ENCODE data around the gene HAUS7.

GRCh38 chrX:153410888-153411254 lies 59.5 kb downstream of the HAUS7 start:
- TF ChIP-seq HDAC2 (IDR thresholded peaks at IDR 0.05; ENCODE audit: borderline replicate concordance in 1 of 2, low read depth in 2 of 2, low read length in 2 of 2) (no peak), EZH2 (IDR thresholded peaks at IDR 0.05; ENCODE audit: low read depth, low read length, severe bottlenecking) (no peak), CTCF (IDR thresholded peaks at IDR 0.05; ENCODE audit: control extremely low read depth in 1 of 3, insufficient read depth in 1 of 3, low read depth in 1 of 3, low read length in 3 of 3) (no peak), BCL11A (IDR thresholded peaks at IDR 0.05; ENCODE audit: low read depth in 2 of 2, low read length in 2 of 2) (no peak), POLR2A (IDR thresholded peaks at IDR 0.05; ENCODE audit: control extremely low read depth in 1 of 2, low read depth in 2 of 2, low read length in 2 of 2) (no peak), CHD1 (IDR thresholded peaks at IDR 0.05; ENCODE audit: low read depth, low read length) (no peak), EP300 (IDR thresholded peaks at IDR 0.05; ENCODE audit: borderline replicate concordance in 1 of 2, low read depth in 2 of 2, low read length in 2 of 2) (no peak), CHD2 (IDR thresholded peaks at IDR 0.05; ENCODE audit: low read length) (no peak), SRF (IDR thresholded peaks at IDR 0.05; ENCODE audit: low read depth, low read length) (no peak), MAX (IDR thresholded peaks at IDR 0.05) (no peak; the same call in 1 of the 2 replicates), POLR2AphosphoS5 (IDR thresholded peaks at IDR 0.05; ENCODE audit: low read depth, low read length) (no peak), RAD21 (IDR thresholded peaks at IDR 0.05 in 1 of 2, conservative IDR thresholded peaks at IDR 0.05 in 1 of 2; ENCODE audit: low read depth in 2 of 2, low read length in 2 of 2) (no peak), RXRA (IDR thresholded peaks at IDR 0.05; ENCODE audit: insufficient read depth, low read depth, low read length) (no peak)
